HUES6 (cell line): ENCODE data around the gene MEGF8.
A peak's percentile ranks its signal among the peaks of the same experiment; 100 is the strongest.

Experiments used
- H3K27ac ChIP-seq: 2 replicates; pipeline ENCODE4 v1.7.0; 2013; ENCODE audit warnings: low read depth, mild to moderate bottlenecking, low read length, inconsistent platforms
- H3K27me3 ChIP-seq: 2 replicates; pipeline ENCODE4 v1.6.1; 2013; ENCODE audit warnings: low read length; ENCODE audit not compliant: control insufficient read depth, insufficient read depth
- H3K36me3 ChIP-seq: 2 replicates; pipeline ENCODE4 v1.6.1; 2013; ENCODE audit warnings: low read length; ENCODE audit not compliant: control insufficient read depth, insufficient read depth
- H3K4me1 ChIP-seq: 2 replicates; pipeline ENCODE4 v1.6.1; 2013; ENCODE audit warnings: low read length; ENCODE audit not compliant: control insufficient read depth, insufficient read depth
- H3K4me3 ChIP-seq: 2 replicates; pipeline ENCODE4 v1.5.1; 2013; ENCODE audit warnings: low read depth, low read length
- H3K9ac ChIP-seq: one replicate; pipeline ENCODE4 v1.6.1; 2013; ENCODE audit warnings: mild to moderate bottlenecking, low read length
- H3K9me3 ChIP-seq: 2 replicates; pipeline ENCODE4 v1.6.1; 2013; ENCODE audit warnings: low read depth, low read length; ENCODE audit not compliant: control insufficient read depth, insufficient read depth

Gene MEGF8

DNA sequence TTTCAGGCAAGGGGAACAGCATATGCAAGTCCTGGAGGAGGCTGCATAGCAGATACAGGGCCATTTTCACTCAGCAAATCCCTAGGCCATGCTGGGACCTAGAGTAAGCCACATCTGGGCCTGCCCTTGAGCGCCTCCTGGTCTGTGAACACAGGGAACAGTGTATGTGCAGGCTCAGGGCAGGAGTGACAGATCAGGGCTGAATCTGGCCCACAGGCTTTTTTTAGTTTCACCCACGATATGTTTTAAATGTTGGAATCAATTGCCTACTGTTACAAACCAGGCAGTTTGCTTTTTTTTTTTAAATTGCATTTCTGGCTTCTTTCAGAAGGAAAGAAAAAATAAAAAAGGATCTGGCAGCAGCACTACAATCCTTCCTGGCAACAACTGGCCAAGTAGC is 13.8 kb upstream of the MEGF8 start:
- H3K4me3 ChIP-seq, result no peak overlapping the region
- H3K36me3 ChIP-seq, result no peaks in the 10 kb centered on the region
- no peaks in the 10 kb centered on the region for H3K4me1 ChIP-seq
- no peak overlapping the region for H3K9ac ChIP-seq
- H3K27me3 ChIP-seq, result peaks cover 33% of the 10 kb centered on the region
- no peaks in the 10 kb centered on the region for H3K9me3 ChIP-seq
- no peak overlapping the region for H3K27ac ChIP-seq

DNA sequence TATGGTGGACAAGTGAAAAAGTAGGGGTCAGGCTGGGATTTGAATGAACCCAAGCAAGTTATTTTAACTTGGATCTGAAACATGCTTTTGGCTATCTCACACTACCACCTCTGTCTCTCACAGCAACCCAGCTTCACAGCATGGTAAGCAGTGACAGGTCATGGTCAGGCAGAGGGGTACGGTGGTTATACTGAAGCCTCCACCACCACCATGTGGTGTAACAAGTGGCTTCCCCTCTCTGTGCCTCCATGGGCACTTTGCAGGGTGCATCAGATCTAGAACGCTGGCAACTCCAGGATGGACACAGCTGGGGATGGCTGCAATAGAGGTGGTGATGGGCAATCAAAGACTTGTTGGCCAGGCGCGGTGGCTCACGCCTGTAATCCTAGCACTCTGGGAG is 13.1 kb upstream of the MEGF8 start:
- H3K36me3 ChIP-seq, result no peaks in the 10 kb centered on the region
- no peaks in the 10 kb centered on the region for H3K9me3 ChIP-seq
- H3K27ac ChIP-seq, result no peak overlapping the region
- no peaks in the 10 kb centered on the region for H3K4me1 ChIP-seq
- no peak overlapping the region for H3K9ac ChIP-seq
- peaks cover 40% of the 10 kb centered on the region for H3K27me3 ChIP-seq
- H3K4me3 ChIP-seq, result no peak overlapping the region

DNA sequence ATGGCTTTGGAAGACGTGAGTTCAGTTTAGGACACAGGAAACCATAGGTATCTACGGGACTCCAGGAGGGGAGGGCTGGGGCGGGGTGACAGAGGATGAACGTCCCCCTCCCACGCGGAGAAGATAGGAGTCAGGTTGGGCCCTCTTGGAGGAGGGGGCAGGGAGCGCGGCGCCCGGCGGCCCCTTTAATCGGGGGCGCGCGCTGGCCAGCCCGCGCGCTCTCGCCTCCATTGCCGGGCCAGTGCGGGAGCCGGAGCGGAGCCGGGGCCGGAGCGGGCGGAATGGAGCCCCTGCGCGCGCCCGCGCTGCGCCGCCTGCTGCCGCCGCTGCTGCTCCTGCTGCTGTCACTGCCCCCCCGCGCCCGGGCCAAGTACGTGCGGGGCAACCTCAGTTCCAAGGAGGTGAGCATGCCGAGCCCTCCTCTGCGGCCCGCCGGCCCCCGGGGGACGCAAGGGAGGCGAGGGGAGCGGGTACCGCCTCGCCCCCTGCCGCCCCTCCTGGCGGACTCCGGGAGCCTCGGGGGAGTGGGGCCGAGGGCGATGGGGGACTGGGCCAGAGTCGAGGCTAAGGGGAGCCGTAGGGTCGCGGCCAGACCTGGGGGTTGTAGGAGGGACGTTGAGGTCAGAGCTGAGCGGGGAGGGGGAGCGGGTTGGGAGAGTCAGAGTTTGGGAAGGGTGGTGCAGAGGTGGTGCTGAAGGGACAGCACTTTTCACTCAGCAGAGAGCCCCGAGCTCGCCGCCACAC is 12.2 kb upstream of the MEGF8 start, which contains the start of gene TMEM145:
TMEM145 (plus strand) TSS at position 214 of the 744 bp plus-strand sequence; CDS start at position 282, 68 bp downstream.
- H3K4me3 ChIP-seq, result peak within 1 kb of the TSS; percentile 84
- no peaks in the 10 kb centered on the region for H3K4me1 ChIP-seq
- H3K27ac ChIP-seq, result no peak within 1 kb of the TSS
- peaks cover 46% of the 10 kb centered on the region for H3K27me3 ChIP-seq
- no peaks in the 10 kb centered on the region for H3K36me3 ChIP-seq
- H3K9me3 ChIP-seq, result no peaks in the 10 kb centered on the region
- no peak within 1 kb of the TSS for H3K9ac ChIP-seq

DNA sequence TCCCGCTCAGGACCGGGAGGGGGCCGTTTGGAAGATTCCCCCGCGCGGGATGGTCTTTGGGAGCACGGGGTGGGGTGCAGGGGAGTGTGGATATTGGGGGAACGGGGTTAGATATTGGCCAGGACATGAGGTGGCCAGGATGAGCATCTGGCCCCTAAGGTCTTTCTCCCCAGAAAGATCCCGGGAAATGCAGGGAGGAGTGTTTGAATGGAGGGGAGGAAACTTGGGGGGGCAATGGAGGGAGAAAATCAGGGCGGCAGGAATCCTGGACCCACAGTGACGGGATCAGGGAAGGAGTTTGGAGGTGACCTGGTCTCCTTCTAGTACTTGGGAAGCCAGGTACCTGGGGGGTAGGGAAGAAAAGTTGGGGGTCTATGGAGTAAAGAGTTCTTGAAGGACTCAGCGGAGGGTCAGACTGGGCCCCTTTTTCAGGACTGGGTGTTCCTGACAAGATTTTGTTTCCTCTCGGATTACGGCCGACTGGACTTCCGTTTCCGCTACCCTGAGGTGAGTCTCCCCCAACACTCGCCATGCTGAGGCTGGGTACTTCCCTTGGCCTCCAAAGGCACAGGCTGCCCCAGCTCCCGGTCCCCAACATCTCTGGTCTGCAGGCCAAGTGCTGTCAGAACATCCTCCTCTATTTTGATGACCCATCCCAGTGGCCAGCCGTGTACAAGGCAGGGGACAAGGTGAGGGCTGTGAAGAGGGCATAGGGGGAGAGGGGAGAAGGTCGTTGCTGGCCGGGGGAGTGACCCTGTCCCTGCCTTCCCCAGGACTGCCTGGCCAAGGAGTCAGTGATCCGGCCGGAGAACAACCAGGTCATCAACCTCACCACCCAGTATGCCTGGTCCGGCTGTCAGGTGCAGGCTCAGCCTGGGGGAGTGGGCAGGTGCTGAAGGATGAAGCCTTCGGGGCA is 11.3 kb upstream of the MEGF8 start:
- Histone ChIP-seq H3K27ac (no peak overlapping the region), H3K4me1 (no peaks in the 10 kb centered on the region), H3K9me3 (no peaks in the 10 kb centered on the region), H3K4me3 (peak overlapping the region; percentile 84), H3K36me3 (no peaks in the 10 kb centered on the region), H3K27me3 (peaks cover 46% of the 10 kb centered on the region), H3K9ac (no peak overlapping the region)

DNA sequence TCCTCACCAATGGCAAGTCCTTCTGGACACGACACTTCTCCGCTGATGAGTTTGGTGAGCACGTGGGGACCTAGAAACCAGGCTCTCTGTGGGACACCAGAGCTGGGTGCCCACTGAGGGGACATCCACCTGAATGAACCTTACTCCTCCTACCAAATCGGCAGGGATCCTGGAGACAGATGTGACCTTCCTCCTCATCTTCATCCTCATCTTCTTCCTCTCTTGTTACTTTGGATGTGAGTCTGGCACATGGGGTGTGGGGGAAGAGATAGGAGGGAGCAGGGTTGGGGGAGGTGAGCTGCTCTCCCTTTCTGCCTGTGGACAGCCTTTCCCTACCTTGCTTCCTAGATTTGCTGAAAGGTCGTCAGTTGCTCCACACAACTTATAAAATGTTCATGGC is 10.4 kb upstream of the MEGF8 start:
- Histone ChIP-seq H3K4me3 (no peak overlapping the region), H3K27ac (no peak overlapping the region), H3K36me3 (no peaks in the 10 kb centered on the region), H3K9ac (no peak overlapping the region), H3K27me3 (peaks cover 49% of the 10 kb centered on the region), H3K4me1 (no peaks in the 10 kb centered on the region), H3K9me3 (no peaks in the 10 kb centered on the region)

DNA sequence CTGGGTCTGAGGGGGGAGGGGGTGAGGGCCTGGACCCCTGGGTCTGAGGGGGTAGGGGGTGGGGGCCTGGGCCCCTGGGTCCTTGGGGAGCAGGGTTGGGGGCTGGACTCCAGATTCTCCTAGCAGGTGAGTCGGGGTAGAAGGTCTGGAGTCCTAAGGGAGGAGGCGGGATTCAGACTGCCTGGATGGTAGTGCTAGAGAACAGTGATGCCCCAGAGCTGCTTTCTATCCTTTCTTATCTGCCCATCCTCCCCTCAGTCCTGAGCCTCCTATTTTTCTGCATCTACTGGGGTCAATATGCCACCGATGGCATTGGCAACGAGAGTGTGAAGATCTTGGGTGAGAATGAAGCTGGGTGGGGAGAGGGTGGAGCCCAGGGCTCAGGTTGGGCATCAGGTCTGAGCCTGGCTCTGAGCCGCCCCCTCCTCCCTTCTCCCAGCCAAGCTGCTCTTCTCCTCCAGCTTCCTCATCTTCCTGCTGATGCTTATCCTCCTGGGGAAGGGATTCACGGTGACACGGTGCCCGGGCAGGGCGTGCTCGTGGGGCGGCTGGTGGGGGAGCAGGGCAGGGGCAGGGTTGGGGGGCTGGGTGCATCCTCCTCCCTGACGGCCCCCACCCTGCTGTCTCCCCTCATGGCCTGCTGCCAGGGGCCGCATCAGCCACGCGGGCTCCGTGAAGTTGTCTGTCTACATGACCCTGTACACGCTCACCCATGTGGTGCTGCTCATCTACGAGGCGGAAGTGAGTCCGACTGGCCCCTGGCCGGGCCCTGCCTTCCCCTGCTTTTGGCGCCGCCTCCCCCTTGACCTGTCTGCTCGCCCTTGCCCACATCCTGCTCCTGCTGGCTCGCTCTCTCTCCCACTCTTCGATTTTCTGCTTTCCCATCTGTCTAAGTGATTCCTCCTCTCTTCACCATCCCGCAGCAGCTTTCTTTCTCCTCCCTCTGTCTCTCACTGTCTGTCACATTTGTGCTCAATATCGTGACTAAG is 8.9 kb upstream of the MEGF8 start:
- H3K9ac ChIP-seq, result no peak overlapping the region
- no peaks in the 10 kb centered on the region for H3K4me1 ChIP-seq
- H3K36me3 ChIP-seq, result no peaks in the 10 kb centered on the region
- no peaks in the 10 kb centered on the region for H3K9me3 ChIP-seq
- H3K4me3 ChIP-seq, result no peak overlapping the region
- H3K27me3 ChIP-seq, result peaks cover 62% of the 10 kb centered on the region
- no peak overlapping the region for H3K27ac ChIP-seq

DNA sequence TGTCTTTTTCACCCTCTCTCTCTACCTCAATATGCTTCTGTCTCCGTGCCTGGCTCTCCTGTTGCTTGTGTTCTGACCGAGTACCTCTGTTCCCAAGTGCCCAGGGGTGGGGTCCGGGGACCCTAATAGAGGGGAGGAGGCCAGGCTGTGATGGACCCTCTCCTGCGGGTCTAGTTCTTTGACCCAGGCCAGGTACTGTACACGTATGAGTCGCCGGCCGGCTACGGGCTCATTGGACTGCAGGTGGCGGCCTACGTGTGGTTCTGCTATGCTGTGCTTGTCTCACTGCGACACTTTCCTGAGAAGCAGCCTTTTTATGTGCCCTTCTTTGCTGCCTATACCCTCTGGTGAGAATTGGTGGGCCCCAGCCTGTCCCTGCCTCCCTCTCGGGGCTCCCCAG is 7.9 kb upstream of the MEGF8 start:
- no peaks in the 10 kb centered on the region for H3K36me3 ChIP-seq

DNA sequence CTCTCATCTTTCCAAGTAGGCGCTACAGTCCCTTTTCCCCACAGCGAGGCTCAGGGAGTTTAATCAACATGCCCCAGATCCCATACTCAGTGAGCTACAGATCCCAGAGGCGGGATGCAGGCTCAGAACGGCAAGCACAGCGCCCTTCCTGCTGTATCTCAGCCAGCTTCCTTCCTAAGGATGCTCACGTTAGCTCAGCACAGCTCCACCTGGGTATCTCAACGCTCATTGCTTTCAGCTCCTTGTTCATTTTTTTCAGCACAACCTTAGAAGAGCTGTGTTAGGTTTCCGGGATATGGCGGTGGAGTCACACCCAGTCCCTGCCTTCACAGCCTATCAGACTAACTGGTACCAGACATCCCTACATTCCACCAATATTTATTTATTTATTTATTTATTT is 3.1 kb upstream of the MEGF8 start:
- no peak overlapping the region for H3K9ac ChIP-seq
- H3K27ac ChIP-seq, result no peak overlapping the region
- no peaks in the 10 kb centered on the region for H3K36me3 ChIP-seq
- H3K4me1 ChIP-seq, result peaks cover 4% of the 10 kb centered on the region; the same call in 1 of the 2 replicates
- peaks cover 55% of the 10 kb centered on the region for H3K27me3 ChIP-seq
- H3K4me3 ChIP-seq, result no peak overlapping the region
- no peaks in the 10 kb centered on the region for H3K9me3 ChIP-seq

More for the DNA sequence above, 7.9 kb upstream of the MEGF8 start:
- H3K27me3 ChIP-seq, result peaks cover 67% of the 10 kb centered on the region
- no peak overlapping the region for H3K9ac ChIP-seq
- no peaks in the 10 kb centered on the region for H3K9me3 ChIP-seq
- H3K4me3 ChIP-seq, result no peak overlapping the region
- H3K27ac ChIP-seq, result no peak overlapping the region
- no peaks in the 10 kb centered on the region for H3K4me1 ChIP-seq

DNA sequence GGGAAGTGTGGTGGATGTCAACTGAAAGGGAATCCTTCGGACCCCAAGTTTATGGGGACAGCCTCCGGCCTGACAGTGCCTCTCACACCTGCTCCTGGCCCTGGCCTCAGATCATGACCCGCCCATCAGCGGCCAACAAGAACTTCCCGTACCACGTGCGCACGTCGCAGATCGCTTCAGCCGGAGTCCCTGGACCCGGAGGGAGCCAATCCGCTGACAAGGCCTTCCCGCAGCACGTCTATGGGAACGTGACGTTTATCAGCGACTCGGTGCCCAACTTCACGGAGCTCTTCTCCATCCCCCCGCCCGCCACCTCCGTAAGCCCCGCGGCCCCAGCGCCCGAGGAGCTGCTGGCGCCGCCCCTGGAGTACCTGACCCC is 2.0 kb upstream of the MEGF8 start:
- peaks cover 4% of the 10 kb centered on the region; the same call in 1 of the 2 replicates for H3K4me1 ChIP-seq
- peak overlapping the region; percentile 72 for H3K4me3 ChIP-seq
- H3K27ac ChIP-seq, result no peak overlapping the region
- no peaks in the 10 kb centered on the region for H3K9me3 ChIP-seq
- H3K9ac ChIP-seq, result no peak overlapping the region
- peaks cover 49% of the 10 kb centered on the region for H3K27me3 ChIP-seq
- H3K36me3 ChIP-seq, result no peaks in the 10 kb centered on the region

DNA sequence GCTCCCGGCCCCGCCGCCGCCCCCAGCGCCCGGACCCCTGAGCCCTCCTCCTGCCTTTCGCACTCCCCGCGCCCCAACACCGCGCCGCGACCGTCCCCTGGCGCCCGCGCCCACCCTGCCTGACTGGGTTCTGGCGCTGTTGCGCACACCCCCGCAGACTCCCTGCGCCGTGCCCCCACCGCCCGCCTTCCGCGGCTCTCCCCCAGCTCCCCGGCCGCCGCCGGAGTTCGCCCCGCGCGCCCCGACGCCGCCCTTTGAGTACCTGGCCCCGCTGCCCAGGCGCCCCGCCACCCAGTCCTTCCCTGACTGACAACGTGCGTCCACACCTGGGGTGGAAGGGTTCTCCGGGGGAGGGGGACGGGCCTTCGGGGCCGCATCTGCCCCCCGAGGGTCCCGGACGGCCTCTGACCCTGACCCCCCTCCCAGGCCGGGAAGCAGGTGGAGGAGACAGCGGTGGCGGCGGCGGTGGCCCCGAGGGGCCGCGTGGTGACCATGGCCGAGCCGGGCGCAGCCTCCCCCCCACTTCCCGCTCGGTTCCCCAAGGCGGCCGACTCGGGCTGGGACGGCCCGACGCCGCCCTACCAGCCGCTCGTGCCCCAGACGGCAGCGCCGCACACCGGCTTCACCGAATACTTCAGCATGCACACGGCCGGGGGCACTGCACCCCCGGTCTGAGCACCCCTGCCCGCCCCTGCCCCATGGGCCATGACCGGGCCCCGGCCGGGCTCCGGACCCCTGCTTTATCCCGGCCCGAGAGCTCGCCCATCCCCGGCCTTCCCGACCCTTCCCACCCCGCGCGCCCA is 1.4 kb upstream of the MEGF8 start:
- peak overlapping the region; percentile 72 for H3K4me3 ChIP-seq
- no peak overlapping the region for H3K9ac ChIP-seq
- no peaks in the 10 kb centered on the region for H3K36me3 ChIP-seq
- peaks cover 49% of the 10 kb centered on the region for H3K27me3 ChIP-seq
- H3K27ac ChIP-seq, result no peak overlapping the region
- no peaks in the 10 kb centered on the region for H3K9me3 ChIP-seq
- peaks cover 4% of the 10 kb centered on the region; the same call in 1 of the 2 replicates for H3K4me1 ChIP-seq
